GM19438 (cell line): Measurements from ENCODE around the gene DAP.

Experiments used
- ATAC-seq: cut with Tn5 transposase; IDR thresholded peaks from one replicate; pipeline ENCODE4 v1.9.1; 2021; ENCODE audit warnings: low read depth; ENCODE audit not compliant: unreplicated experiment

The DAP gene

GRCh38 chr5:10761933-10762775, 1.1 kb upstream of the DAP start:
- no peak for ATAC-seq

GRCh38 chr5:10760921-10761184, 181 bp downstream of the DAP start:
- ATAC-seq = no peak

- peak; percentile 31 for ATAC-seq
Measured at GRCh38 chr5:10760096-10760920, 726 bp downstream of the DAP start.

- no peak for ATAC-seq
Measured at GRCh38 chr5:10759111-10759510, 1.9 kb downstream of the DAP start.

- ATAC-seq = no peak
Measured at GRCh38 chr5:10757922-10758555, 3.0 kb downstream of the DAP start.

- no peak for ATAC-seq
Measured at GRCh38 chr5:10757043-10757442, 4.0 kb downstream of the DAP start.

GRCh38 chr5:10756549-10756948, 4.5 kb downstream of the DAP start:
- no peak for ATAC-seq

- ATAC-seq = no peak
Measured at GRCh38 chr5:10753178-10753577, 7.9 kb downstream of the DAP start.

GRCh38 chr5:10752451-10752850, 8.6 kb downstream of the DAP start:
- no peak for ATAC-seq

GRCh38 chr5:10750909-10751308, 10.1 kb downstream of the DAP start:
- no peak for ATAC-seq

GRCh38 chr5:10747678-10748622, 13.1 kb downstream of the DAP start:
- peak; percentile 70 for ATAC-seq

- no peak for ATAC-seq
Measured at GRCh38 chr5:10746711-10747110, 14.3 kb downstream of the DAP start.

- no peak for ATAC-seq
Measured at GRCh38 chr5:10745133-10745532, 15.9 kb downstream of the DAP start.

GRCh38 chr5:10744681-10745080, 16.4 kb downstream of the DAP start:
- no peak for ATAC-seq

GRCh38 chr5:10743951-10744350, 17.1 kb downstream of the DAP start:
- ATAC-seq = no peak

GRCh38 chr5:10743526-10743925, 17.5 kb downstream of the DAP start:
- ATAC-seq = no peak

- no peak for ATAC-seq
Measured at GRCh38 chr5:10741661-10742060, 19.4 kb downstream of the DAP start.

- no peak for ATAC-seq
Measured at GRCh38 chr5:10740384-10740783, 20.6 kb downstream of the DAP start.

- ATAC-seq = no peak
Measured at GRCh38 chr5:10737880-10738279, 23.2 kb downstream of the DAP start.

- no peak for ATAC-seq
Measured at GRCh38 chr5:10736808-10737207, 24.2 kb downstream of the DAP start.
